Activated CD4-positive, alpha-beta T cell treated with anti-CD3 and anti-CD28 coated beads, Interleukin-2, amount 10 ng/mL, durations not matched to agents 7 days and 5 days (primary cell): ENCODE data around the gene POU3F4. TPM values are rescaled to one million over a fixed set of nuclear protein-coding genes. Genes with fewer than 3 reads are reported as not detected.

ENCODE experiments used
- CTCF ChIA-PET: fragments of 350-600 bp; sonication (Branson Sonifier 250); formaldehyde crosslinking; loops from one replicate; lab custom pipeline; 2021; ENCODE audit warnings: antibody characterized with exemption; lab: Charles Lee
- POLR2A ChIA-PET: fragments of 350-600 bp; sonication (Branson Sonifier 250); formaldehyde crosslinking; loops from one replicate; lab custom pipeline; 2021; ENCODE audit warnings: antibody characterized with exemption; lab: Charles Lee
- DNase-seq: peaks from one replicate; pipeline ENCODE4 v3.0.0-alpha.2; 2020
- H3K27ac Mint-ChIP-seq: one replicate; pipeline ENCODE4 v1.8.0; 2021; ENCODE audit warnings: mild to moderate bottlenecking, moderate library complexity, mixed read lengths
- H3K27me3 Mint-ChIP-seq: one replicate; pipeline ENCODE4 v1.8.0; 2021; ENCODE audit warnings: mixed read lengths
- H3K36me3 Mint-ChIP-seq: one replicate; pipeline ENCODE4 v1.8.0; 2021; ENCODE audit warnings: low read depth, mixed read lengths
- H3K4me1 Mint-ChIP-seq: one replicate; pipeline ENCODE4 v1.8.0; 2021; ENCODE audit warnings: mixed read lengths
- H3K4me3 Mint-ChIP-seq: one replicate; pipeline ENCODE4 v1.8.0; 2021; ENCODE audit warnings: mild to moderate bottlenecking, moderate library complexity, mixed read lengths
- H3K9me3 Mint-ChIP-seq: one replicate; pipeline ENCODE4 v1.8.0; 2021; ENCODE audit warnings: mixed read lengths
- total RNA-seq, 2 experiments: library from RNA; stranded (reverse); gene quantifications; one replicate each; pipeline ENCODE4 v1.2.3, GENCODE V29; 2021

The POU3F4 gene
- total RNA-seq, 2 experiments from 2014 or later, result not detected

DNA sequence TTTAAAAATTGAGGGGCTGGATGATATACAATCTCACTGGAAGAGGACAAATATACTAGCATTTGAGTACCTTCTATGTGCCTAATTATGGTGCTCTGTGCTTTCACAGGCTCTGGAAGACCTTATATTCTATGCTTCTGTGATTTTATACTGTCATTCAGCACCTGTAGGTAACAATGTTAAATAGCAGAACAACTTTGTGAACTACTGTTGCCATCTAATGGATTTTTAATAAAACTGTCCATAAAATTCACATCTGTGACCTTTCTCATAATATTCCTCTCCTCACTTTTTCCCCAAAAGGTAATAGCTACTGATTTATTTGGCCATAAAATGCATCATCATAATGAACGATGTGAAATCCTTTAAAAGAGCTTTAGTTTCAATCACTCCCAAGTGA is 21.9 kb downstream of the POU3F4 start:
- Mint-ChIP-seq H3K27me3 (no peaks in the 10 kb centered on the region), H3K4me1 (no peaks in the 10 kb centered on the region), H3K4me3 (no peak overlapping the region), H3K27ac (no peak overlapping the region), H3K36me3 (no peaks in the 10 kb centered on the region), H3K9me3 (no peaks in the 10 kb centered on the region)
- POLR2A ChIA-PET, result no interaction called here
- CTCF ChIA-PET, result no interaction called here
- DNase-seq, result no peak

DNA sequence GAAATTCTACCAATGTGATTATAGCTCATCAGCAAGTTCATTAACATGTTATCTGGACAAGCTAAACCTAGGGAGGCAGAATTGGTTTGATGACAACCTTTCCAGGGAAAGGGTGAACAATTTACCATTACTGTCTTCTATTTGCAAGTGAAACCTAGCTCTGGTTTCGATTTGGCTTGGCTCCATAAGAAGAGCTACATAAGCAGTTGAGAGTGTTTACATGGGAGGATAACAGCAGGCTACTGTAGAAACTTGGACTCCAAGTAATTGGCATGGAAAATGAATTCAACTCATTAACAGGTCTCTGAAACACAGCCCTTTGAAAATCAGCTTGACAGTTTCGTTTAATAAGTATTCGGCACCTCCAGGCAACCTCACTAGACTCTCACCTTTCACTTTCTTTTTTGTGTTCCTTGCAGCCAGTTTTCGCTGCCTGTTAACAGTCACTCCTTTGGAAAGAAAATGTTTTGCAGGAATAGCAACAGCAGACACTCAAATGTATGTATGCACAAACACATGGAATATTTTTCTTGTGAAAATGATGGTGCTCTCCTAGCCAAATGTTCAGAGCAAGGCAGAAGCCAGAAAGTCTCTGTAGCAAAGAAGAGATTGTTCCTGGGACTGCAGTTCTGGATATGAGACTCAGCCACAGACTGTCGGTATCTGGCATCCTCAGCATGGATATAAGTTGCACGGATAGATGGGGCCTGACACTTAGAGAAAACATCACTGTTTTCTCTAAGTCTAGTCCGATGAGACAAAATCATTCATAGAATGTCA is 27.5 kb downstream of the POU3F4 start:
- Mint-ChIP-seq H3K27ac (peak overlapping the region; percentile 46), H3K4me3 (peak overlapping the region; percentile 65), H3K4me1 (no peaks in the 10 kb centered on the region), H3K27me3 (no peaks in the 10 kb centered on the region), H3K9me3 (no peaks in the 10 kb centered on the region), H3K36me3 (no peaks in the 10 kb centered on the region)
- CTCF ChIA-PET, result no interaction called here
- POLR2A ChIA-PET, result no interaction called here
- DNase-seq, result no peak
